SH-SY5Y (cell line): Measurements from ENCODE around the gene HMGB4.

Source experiments
- GATA2 ChIP-seq: IDR thresholded peaks from 2 replicates; pipeline ENCODE4 v1.6.1; 2011; ENCODE audit warnings: mild to moderate bottlenecking, low read depth, low read length
- GATA3 ChIP-seq: IDR thresholded peaks from 2 replicates; pipeline ENCODE4 v1.6.1; 2011; ENCODE audit warnings: low read depth, mild to moderate bottlenecking, low read length, moderate library complexity

DNA sequence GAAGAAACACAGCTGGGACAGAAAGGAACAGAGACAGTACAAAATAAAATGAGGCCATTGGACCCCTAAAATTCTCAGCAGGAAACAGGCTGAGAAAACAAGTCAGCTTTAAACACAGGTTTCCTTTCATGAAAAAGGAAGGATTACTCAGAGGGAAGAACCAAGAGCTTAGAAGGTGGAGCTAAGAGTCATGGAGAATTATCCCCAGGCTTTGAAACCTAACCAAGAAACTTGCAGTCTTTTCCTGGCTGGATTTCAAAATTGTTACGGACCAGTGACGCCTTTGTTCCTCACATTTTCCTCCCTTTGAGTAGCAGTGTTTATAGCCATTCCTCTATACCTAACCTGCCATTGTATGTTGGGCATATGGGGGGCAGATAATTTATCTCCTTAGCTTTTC is 8.8 kb downstream of the HMGB4 start:
- TF ChIP-seq GATA2 (no peak), GATA3 (no peak)
